Glutamatergic neuron (in vitro differentiated cells): ENCODE results near the gene AVP. TPM values are rescaled to one million over a fixed set of nuclear protein-coding genes. Genes with fewer than 3 reads are reported as not detected.
"Not testable (repeated sequence)": the region's sequence is repeated elsewhere in the genome, so short reads cannot be mapped to it uniquely, and the experiment has no call there.

ENCODE experiments used
- DNase-seq: peaks from one replicate; pipeline ENCODE4 v3.0.0; 2022
- H3K27ac Mint-ChIP-seq: one replicate; pipeline ENCODE4 v1.8.0; 2020; ENCODE audit warnings: mild to moderate bottlenecking, mixed read lengths, inconsistent platforms; ENCODE audit not compliant: unreplicated experiment
- H3K27me3 Mint-ChIP-seq: one replicate; pipeline ENCODE4 v1.8.0; 2020; ENCODE audit warnings: mild to moderate bottlenecking, moderate library complexity, mixed read lengths, inconsistent platforms; ENCODE audit not compliant: unreplicated experiment
- H3K36me3 Mint-ChIP-seq: one replicate; pipeline ENCODE4 v1.8.0; 2020; ENCODE audit warnings: mild to moderate bottlenecking, mixed read lengths, inconsistent platforms; ENCODE audit not compliant: unreplicated experiment
- H3K4me1 Mint-ChIP-seq: one replicate; pipeline ENCODE4 v1.8.0; 2020; ENCODE audit warnings: mild to moderate bottlenecking, low read depth, mixed read lengths, inconsistent platforms; ENCODE audit not compliant: unreplicated experiment
- H3K4me3 Mint-ChIP-seq: one replicate; pipeline ENCODE4 v1.8.0; 2020; ENCODE audit warnings: mild to moderate bottlenecking, mixed read lengths, inconsistent platforms; ENCODE audit not compliant: unreplicated experiment
- H3K9me3 Mint-ChIP-seq: one replicate; pipeline ENCODE4 v1.8.0; 2020; ENCODE audit warnings: mild to moderate bottlenecking, moderate library complexity, mixed read lengths, inconsistent platforms; ENCODE audit not compliant: unreplicated experiment
- CTCF ChIP-seq: fragments of 200-600 bp; sonication (generic); IDR thresholded peaks from one replicate; pipeline ENCODE4 v1.5.0; 2021; ENCODE audit not compliant: partially characterized antibody, unreplicated experiment
- total RNA-seq: library from RNA; stranded (reverse); fragmentation: NEBNext Ultra II Directional; extraction: Animal tissue kit (Norgen Biotek cat#: 25700); gene quantifications from one replicate; pipeline ENCODE4 v1.2.1, GENCODE V29; 2021; ENCODE audit not compliant: unreplicated experiment

AVP gene
- total RNA-seq, 1 donor from 2014 or later = not detected

- Mint-ChIP-seq H3K9me3 (no peaks in the 10 kb centered on the region), H3K4me1 (no peaks in the 10 kb centered on the region), H3K4me3 (peak overlapping the region; percentile 10), H3K36me3 (no peaks in the 10 kb centered on the region), H3K27ac (no peak overlapping the region), H3K27me3 (peaks cover 17% of the 10 kb centered on the region)
- peak; percentile 46 for DNase-seq
- TF ChIP-seq CTCF = no peak
Observed at GRCh38 chr20:3082306-3082951, 2.1 kb downstream of the AVP start.

- H3K4me3 Mint-ChIP-seq = no peak overlapping the region
- no peaks in the 10 kb centered on the region for H3K36me3 Mint-ChIP-seq
- TF ChIP-seq CTCF = no peak
- no peak overlapping the region for H3K27ac Mint-ChIP-seq
- H3K9me3 Mint-ChIP-seq = no peaks in the 10 kb centered on the region
- H3K4me1 Mint-ChIP-seq = no peaks in the 10 kb centered on the region
- H3K27me3 Mint-ChIP-seq = peaks cover 17% of the 10 kb centered on the region
- no peak for DNase-seq
Observed at GRCh38 chr20:3081641-3082040, 2.9 kb downstream of the AVP start.

- H3K4me3 Mint-ChIP-seq = no peak overlapping the region
- H3K27me3 Mint-ChIP-seq = peaks cover 17% of the 10 kb centered on the region
- no peaks in the 10 kb centered on the region for H3K9me3 Mint-ChIP-seq
- no peak for TF ChIP-seq CTCF
- H3K36me3 Mint-ChIP-seq = no peaks in the 10 kb centered on the region
- H3K27ac Mint-ChIP-seq = no peak overlapping the region
- DNase-seq = no peak
- H3K4me1 Mint-ChIP-seq = no peaks in the 10 kb centered on the region
Observed at GRCh38 chr20:3080939-3081388, 3.6 kb downstream of the AVP start.

- Mint-ChIP-seq H3K27ac (no peak overlapping the region), H3K36me3 (no peaks in the 10 kb centered on the region), H3K4me1 (no peaks in the 10 kb centered on the region), H3K4me3 (no peak overlapping the region), H3K9me3 (no peaks in the 10 kb centered on the region), H3K27me3 (peaks cover 15% of the 10 kb centered on the region)
- no peak for DNase-seq
- no peak for TF ChIP-seq CTCF
Observed at GRCh38 chr20:3077618-3078134, 6.8 kb downstream of the AVP start.

GRCh38 chr20:3075315-3075714 lies 9.2 kb downstream of the AVP start:
- H3K4me3 Mint-ChIP-seq, H3K36me3 Mint-ChIP-seq, H3K27ac Mint-ChIP-seq, H3K4me1 Mint-ChIP-seq, DNase-seq, H3K9me3 Mint-ChIP-seq: not testable (repeated sequence)
- H3K27me3 Mint-ChIP-seq = peaks cover 15% of the 10 kb centered on the region
